Activated CD4-positive, alpha-beta memory T cell treated with anti-CD3 and anti-CD28 coated beads for 36 hours (primary cell): ENCODE measurements around the gene CDH7. TPM values are rescaled to one million over a fixed set of nuclear protein-coding genes. Genes with fewer than 3 reads are reported as not detected.

Source experiments
- CTCF ChIA-PET: fragments of 350-600 bp; sonication (Branson Sonifier 250); formaldehyde crosslinking; loops from one replicate; lab custom pipeline; 2021; ENCODE audit warnings: antibody characterized with exemption, inconsistent platforms; lab: Charles Lee
- POLR2A ChIA-PET: fragments of 350-600 bp; sonication (Branson Sonifier 250); formaldehyde crosslinking; loops from one replicate; lab custom pipeline; 2021; ENCODE audit warnings: antibody characterized with exemption; lab: Charles Lee
- DNase-seq: peaks from one replicate; pipeline ENCODE4 v3.0.0-alpha.2; 2020
- H3K27ac Mint-ChIP-seq: one replicate; pipeline ENCODE4 v1.8.0; 2021; ENCODE audit warnings: mixed read lengths
- H3K27me3 Mint-ChIP-seq: one replicate; pipeline ENCODE4 v1.8.0; 2021; ENCODE audit warnings: mixed read lengths
- H3K36me3 Mint-ChIP-seq: one replicate; pipeline ENCODE4 v1.8.0; 2021; ENCODE audit warnings: mixed read lengths
- H3K4me1 Mint-ChIP-seq: one replicate; pipeline ENCODE4 v1.8.0; 2021; ENCODE audit warnings: low read depth, mixed read lengths
- H3K4me3 Mint-ChIP-seq: one replicate; pipeline ENCODE4 v1.8.0; 2021; ENCODE audit warnings: mild to moderate bottlenecking, mixed read lengths
- H3K9me3 Mint-ChIP-seq: one replicate; pipeline ENCODE4 v1.8.0; 2021; ENCODE audit warnings: mixed read lengths
- intact Hi-C: fragments of 100-400 bp; cut with micrococcal nuclease; formaldehyde crosslinking; loops from one replicate; pipeline ENCODE4 v1.15.1; 2023
- total RNA-seq, 2 experiments: library from RNA; stranded (reverse); gene quantifications; one replicate each; pipeline ENCODE4 v1.2.3, GENCODE V29; 2021

The CDH7 gene
- total RNA-seq, 2 experiments from 2014 or later, result not detected

DNA sequence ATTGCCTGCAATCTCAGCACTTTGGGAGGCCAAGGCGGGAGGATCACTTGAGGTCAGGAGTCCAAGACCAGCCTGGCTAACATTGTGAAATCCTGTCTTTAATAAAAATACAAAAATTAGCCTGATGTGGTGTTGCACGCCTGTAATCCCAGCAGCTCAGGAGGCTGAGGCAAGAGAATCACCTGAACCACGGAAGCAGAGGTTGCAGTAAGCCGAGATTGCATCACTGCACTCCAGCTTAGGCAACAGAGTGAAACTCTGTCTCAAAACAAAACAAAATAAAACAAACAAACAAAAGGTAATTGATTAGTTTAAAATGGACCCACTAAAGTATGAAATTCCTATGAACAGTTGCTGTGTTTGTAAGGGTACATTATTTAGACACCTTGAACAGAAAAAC is 39.8 kb downstream of the CDH7 start:
- H3K36me3 Mint-ChIP-seq, result no peaks in the 10 kb centered on the region
- POLR2A ChIA-PET, result no interaction called here
- no peak overlapping the region for H3K4me3 Mint-ChIP-seq
- CTCF ChIA-PET, result no interaction called here
- no peaks in the 10 kb centered on the region for H3K27me3 Mint-ChIP-seq
- H3K27ac Mint-ChIP-seq, result no peak overlapping the region
- DNase-seq, result no peak
- peaks cover 4% of the 10 kb centered on the region for H3K9me3 Mint-ChIP-seq
- H3K4me1 Mint-ChIP-seq, result no peaks in the 10 kb centered on the region
- intact Hi-C loops, result no loop called here

DNA sequence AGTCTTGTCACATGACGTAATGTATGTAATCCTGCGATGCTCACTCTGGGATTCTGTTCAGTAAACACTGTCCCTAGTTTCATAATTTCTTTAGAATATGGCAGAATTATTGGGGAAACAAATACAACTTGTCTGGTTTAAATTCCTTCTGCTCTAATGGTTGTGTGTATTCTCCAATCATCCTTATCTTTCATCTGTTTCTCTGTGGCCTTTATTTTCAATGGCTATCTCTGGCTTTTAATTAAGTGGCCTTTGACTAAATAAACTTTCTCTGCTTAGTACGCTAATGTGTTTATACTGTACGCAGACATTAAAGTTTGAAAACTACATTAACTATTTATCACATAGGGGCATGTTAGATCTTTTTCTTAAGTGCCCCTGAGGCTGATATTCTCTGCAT is 40.9 kb downstream of the CDH7 start:
- intact Hi-C loops, result no loop called here

DNA sequence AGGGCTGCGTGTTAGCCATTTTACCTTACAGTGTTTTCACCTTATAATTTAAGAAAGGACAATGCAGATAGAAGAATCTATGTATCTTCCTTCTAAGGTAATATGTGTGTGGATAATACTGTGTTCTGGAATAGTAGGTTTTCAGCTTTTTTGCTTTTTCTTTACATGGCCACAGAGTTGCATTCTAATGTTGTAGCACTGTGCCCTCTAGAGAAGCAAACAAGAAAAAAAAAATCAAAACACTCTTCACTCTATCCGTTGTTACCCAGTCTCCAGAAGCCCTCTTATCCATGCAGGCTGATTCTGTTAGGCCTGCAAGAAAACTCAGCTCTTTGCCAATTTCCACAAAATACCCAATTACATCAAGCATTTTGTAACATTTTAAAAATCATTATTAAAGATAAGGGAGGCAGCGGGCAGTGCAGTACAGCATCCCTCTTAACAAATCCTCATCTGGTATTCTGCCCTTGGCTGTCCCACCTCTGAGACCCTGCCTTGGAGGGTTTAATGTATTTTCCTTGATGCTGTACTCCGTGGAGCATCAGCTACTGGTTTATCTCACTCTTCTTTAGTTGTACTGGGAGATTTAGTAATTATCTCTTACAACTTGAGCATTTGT is 41.8 kb downstream of the CDH7 start:
- Mint-ChIP-seq H3K9me3 (peaks cover 4% of the 10 kb centered on the region), H3K27ac (no peak overlapping the region), H3K4me3 (no peak overlapping the region), H3K27me3 (no peaks in the 10 kb centered on the region), H3K4me1 (no peaks in the 10 kb centered on the region), H3K36me3 (no peaks in the 10 kb centered on the region)
- intact Hi-C loops, result no loop called here
- ChIA-PET POLR2A (no interaction called here), CTCF (no interaction called here)
- DNase-seq, result no peak

More for the DNA sequence above, 40.9 kb downstream of the CDH7 start:
- no peak for DNase-seq
- Mint-ChIP-seq H3K4me1 (no peaks in the 10 kb centered on the region), H3K9me3 (peaks cover 4% of the 10 kb centered on the region), H3K27ac (no peak overlapping the region), H3K27me3 (no peaks in the 10 kb centered on the region), H3K36me3 (no peaks in the 10 kb centered on the region), H3K4me3 (no peak overlapping the region)
- ChIA-PET POLR2A (no interaction called here), CTCF (no interaction called here)

DNA sequence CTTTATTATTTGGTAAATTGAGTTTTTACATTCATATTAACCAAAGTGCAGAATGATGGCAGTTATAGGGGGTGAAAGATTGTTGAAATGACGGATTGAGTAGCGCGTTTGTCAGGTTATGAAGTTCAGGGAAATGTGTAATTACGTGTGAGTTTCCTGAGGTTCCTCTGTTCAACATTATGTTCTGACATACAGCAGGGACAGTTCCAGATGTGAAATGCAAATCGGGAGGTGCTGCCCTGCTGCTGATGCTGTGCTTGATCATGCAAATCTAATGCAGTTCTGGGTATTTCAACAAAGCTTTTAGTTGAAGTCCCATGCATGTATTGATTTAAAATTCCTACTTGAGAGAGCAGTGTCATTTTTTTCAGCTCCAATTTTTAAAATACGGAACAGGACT is 57.9 kb downstream of the CDH7 start:
- ChIA-PET CTCF (no interaction called here), POLR2A (no interaction called here)
- no peaks in the 10 kb centered on the region for H3K4me1 Mint-ChIP-seq
- H3K36me3 Mint-ChIP-seq, result no peaks in the 10 kb centered on the region
- H3K9me3 Mint-ChIP-seq, result no peaks in the 10 kb centered on the region
- no peak for DNase-seq
- no peak overlapping the region for H3K27ac Mint-ChIP-seq
- H3K4me3 Mint-ChIP-seq, result no peak overlapping the region
- H3K27me3 Mint-ChIP-seq, result no peaks in the 10 kb centered on the region
- intact Hi-C loops, result no loop called here

DNA sequence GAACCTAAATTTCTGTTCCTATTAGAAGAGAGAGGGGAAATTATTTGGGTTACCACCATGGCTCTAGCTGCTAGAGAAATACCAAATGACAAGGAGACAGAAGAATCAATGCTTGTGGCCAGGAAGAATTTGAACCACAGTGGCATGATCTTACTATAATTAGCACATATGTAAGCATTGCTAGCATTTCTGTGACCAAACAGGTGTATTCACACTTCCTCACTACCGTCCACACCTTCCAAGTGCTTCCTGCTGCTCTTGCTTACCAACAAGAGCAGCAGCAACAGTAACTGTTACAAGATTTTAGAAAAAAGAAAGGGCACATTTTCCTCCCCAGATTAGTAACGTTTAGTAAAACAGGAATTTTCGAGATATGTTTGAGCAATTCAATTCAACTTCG is 60.5 kb downstream of the CDH7 start:
- Mint-ChIP-seq H3K9me3 (no peaks in the 10 kb centered on the region), H3K27me3 (no peaks in the 10 kb centered on the region), H3K36me3 (no peaks in the 10 kb centered on the region), H3K4me1 (no peaks in the 10 kb centered on the region), H3K4me3 (no peak overlapping the region), H3K27ac (no peak overlapping the region)
- no peak for DNase-seq
- intact Hi-C loops, result no loop called here
- CTCF ChIA-PET, result no interaction called here
- POLR2A ChIA-PET, result no interaction called here

DNA sequence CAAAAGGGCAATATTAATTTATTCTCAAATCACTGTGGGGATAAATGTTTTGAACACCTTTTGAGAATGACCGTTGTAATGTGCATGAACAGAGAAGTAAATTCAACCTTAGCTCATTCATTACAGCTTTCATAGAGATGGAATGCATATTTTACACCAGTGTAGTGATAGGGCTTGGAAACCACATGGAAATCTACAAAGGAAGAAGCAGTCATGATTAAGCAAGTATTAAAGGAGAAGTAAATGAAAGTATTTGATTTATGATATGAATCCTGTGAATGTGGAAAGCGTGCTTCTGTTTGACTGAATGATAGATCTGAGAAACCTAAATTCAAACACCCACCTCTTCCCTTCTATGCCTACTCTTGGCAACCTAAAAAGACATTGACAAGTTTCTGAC is 64.7 kb downstream of the CDH7 start:
- Mint-ChIP-seq H3K36me3 (no peaks in the 10 kb centered on the region), H3K9me3 (peaks cover 7% of the 10 kb centered on the region), H3K27ac (no peak overlapping the region), H3K4me3 (no peak overlapping the region), H3K4me1 (no peaks in the 10 kb centered on the region), H3K27me3 (no peaks in the 10 kb centered on the region)
- intact Hi-C loops, result no loop called here
- POLR2A ChIA-PET, result no interaction called here
- CTCF ChIA-PET, result no interaction called here
- no peak for DNase-seq

DNA sequence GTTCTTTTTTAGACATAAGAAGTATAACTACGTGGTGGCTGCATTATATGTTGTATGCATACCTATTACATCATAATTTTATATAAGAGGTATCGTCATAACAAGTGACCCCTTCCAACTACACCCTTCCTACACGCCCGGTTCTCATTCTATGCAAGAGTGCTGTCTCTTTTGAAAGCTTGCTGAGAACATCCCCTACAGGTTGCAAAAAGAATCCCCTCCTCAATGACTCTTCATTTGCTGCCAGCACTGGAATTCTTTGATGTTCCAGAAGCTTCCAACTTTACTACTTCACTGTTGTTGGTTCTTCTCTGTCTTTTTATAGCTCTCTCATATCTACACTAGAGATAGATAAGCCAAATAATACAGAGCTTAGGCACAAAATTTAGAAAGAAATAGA is 66.4 kb downstream of the CDH7 start:
- POLR2A ChIA-PET, result no interaction called here

DNA sequence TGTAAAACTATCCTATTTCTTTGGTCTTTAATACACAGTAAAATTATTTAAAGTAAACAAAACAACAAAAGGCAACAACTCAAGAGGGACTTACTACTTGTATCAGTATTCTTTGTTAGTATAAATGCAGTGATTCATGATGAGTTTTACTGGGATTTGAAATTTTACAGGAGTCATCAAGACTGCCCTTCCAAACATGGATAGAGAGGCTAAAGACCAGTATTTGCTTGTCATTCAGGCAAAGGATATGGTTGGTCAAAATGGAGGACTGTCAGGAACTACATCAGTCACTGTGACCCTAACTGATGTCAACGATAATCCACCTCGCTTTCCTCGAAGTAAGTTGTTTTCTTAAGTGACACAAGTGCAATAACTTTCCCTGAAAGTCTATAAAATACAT is 71.1 kb downstream of the CDH7 start:
- Mint-ChIP-seq H3K27ac (no peak overlapping the region), H3K27me3 (no peaks in the 10 kb centered on the region), H3K9me3 (peaks cover 9% of the 10 kb centered on the region), H3K36me3 (no peaks in the 10 kb centered on the region), H3K4me1 (no peaks in the 10 kb centered on the region), H3K4me3 (no peak overlapping the region)
- intact Hi-C loops, result no loop called here
- DNase-seq, result no peak
- ChIA-PET POLR2A (no interaction called here), CTCF (no interaction called here)

More for the DNA sequence above, 66.4 kb downstream of the CDH7 start:
- no peaks in the 10 kb centered on the region for H3K27me3 Mint-ChIP-seq
- no peaks in the 10 kb centered on the region for H3K36me3 Mint-ChIP-seq
- CTCF ChIA-PET, result no interaction called here
- no peak overlapping the region for H3K27ac Mint-ChIP-seq
- H3K4me3 Mint-ChIP-seq, result no peak overlapping the region
- DNase-seq, result no peak
- intact Hi-C loops, result no loop called here
- H3K9me3 Mint-ChIP-seq, result peaks cover 9% of the 10 kb centered on the region
- no peaks in the 10 kb centered on the region for H3K4me1 Mint-ChIP-seq

DNA sequence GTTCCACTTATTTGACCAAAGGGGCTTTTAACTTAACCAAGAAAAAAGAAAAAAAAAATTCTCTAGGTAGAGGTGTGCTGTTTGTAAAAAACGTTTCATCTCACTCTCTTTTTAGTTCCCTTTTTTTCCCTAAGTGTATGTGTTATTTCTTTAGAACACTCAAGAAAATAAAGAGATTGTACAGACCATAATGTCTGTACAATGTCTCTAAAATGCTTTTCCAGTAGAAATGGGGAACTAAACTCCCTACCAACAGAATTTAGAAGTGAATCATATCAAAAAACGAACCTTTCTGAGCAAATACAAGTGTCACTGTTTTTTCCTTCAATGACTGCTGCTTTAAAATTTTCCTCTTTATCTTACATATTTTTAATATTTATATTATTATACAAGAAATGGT is 72.0 kb downstream of the CDH7 start:
- H3K4me3 Mint-ChIP-seq, result no peak overlapping the region
- H3K36me3 Mint-ChIP-seq, result no peaks in the 10 kb centered on the region
- CTCF ChIA-PET, result no interaction called here
- H3K4me1 Mint-ChIP-seq, result no peaks in the 10 kb centered on the region
- peaks cover 6% of the 10 kb centered on the region for H3K9me3 Mint-ChIP-seq
- POLR2A ChIA-PET, result no interaction called here
- intact Hi-C loops, result no loop called here
- no peak for DNase-seq
- H3K27me3 Mint-ChIP-seq, result no peaks in the 10 kb centered on the region
- no peak overlapping the region for H3K27ac Mint-ChIP-seq

DNA sequence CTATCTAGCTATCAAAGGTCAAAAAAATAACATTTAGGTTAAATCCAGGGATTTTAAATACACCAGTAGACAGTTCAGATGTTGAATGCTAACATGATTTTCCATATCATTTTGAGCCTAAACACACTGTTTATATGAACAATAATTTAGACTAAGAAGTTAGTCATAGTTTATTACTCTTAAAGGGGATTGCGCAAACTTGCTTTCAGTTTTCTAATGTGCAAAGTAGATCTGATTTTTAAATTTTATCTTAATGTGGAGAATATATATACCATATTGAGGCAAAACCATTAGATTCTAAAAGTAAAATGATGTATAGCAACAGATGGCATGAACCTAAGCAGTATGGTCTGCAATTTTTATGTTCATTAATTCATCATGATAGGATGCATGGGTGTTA is 76.6 kb downstream of the CDH7 start:
- intact Hi-C loops, result no loop called here
- H3K27me3 Mint-ChIP-seq, result no peaks in the 10 kb centered on the region
- no peak for DNase-seq
- no peak overlapping the region for H3K27ac Mint-ChIP-seq
- CTCF ChIA-PET, result no interaction called here
- H3K9me3 Mint-ChIP-seq, result no peaks in the 10 kb centered on the region
- no peaks in the 10 kb centered on the region for H3K4me1 Mint-ChIP-seq
- H3K36me3 Mint-ChIP-seq, result no peaks in the 10 kb centered on the region
- POLR2A ChIA-PET, result no interaction called here
- H3K4me3 Mint-ChIP-seq, result no peak overlapping the region

DNA sequence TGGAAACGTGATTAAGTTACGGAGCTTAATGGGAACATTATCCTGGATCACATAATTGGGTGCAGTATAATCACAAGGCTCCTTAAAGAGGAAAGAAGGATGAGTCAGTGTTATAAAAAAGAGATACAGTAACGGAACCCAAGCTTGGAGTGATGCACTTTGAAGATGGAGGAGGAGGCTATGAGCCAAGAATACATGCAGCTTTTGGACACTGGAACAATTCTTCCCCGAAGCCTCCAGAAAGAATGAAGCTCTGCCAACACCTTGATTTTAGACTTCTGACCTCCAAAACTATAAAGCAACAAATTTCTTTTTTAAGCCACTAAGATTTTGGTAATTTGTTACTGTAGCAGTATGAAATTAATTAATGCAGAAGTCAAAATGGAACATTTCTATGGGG is 85.1 kb downstream of the CDH7 start:
- Mint-ChIP-seq H3K4me3 (no peak overlapping the region), H3K9me3 (peaks cover 16% of the 10 kb centered on the region), H3K4me1 (no peaks in the 10 kb centered on the region), H3K36me3 (no peaks in the 10 kb centered on the region), H3K27me3 (no peaks in the 10 kb centered on the region), H3K27ac (no peak overlapping the region)
- POLR2A ChIA-PET, result no interaction called here
- intact Hi-C loops, result no loop called here
- CTCF ChIA-PET, result no interaction called here
- DNase-seq, result no peak

DNA sequence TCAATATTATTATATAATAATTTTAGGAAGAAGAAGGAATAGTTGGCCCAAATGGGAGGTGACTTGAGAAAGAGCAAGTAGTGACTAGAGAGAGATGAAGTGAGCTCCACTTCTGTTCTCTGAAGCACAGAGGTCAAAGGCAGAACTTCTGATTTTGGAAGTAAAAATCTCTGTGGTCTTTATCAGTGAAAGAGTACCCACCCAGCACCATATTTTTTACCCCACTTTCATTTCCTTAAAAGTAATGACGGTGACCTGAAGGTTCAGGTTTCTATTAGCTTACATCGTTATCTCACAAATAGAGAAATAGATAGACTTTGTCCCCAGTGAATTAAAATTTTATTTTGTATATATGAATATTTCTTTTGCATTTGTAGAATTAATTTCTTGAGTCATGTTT is 95.3 kb downstream of the CDH7 start:
- Mint-ChIP-seq H3K4me1 (no peaks in the 10 kb centered on the region), H3K27me3 (no peaks in the 10 kb centered on the region), H3K9me3 (no peaks in the 10 kb centered on the region), H3K36me3 (no peaks in the 10 kb centered on the region), H3K4me3 (no peak overlapping the region), H3K27ac (no peak overlapping the region)
- intact Hi-C loops, result no loop called here
- CTCF ChIA-PET, result no interaction called here
- DNase-seq, result no peak
- POLR2A ChIA-PET, result no interaction called here

DNA sequence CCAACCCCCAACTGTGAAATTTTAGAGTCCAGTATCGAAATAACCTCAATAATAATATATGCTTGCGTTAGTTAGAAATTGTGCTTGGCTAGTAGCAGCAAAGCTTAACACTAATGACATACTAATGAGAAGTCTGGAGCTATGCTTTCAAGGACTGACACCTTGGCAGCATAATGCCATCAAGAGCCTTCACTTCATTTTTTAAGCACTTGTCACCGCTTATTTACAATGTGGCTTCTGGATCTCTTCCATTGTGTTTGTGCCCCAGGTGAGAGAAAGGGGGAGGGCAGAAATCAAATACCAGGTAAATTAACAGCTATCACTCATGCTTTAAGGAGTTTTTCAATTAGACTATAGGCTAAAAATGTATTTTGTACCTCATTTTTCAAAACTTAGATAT is 101.5 kb downstream of the CDH7 start:
- intact Hi-C loops, result no loop called here
- no peaks in the 10 kb centered on the region for H3K27me3 Mint-ChIP-seq
- H3K4me3 Mint-ChIP-seq, result no peak overlapping the region
- DNase-seq, result no peak
- H3K9me3 Mint-ChIP-seq, result peaks cover 5% of the 10 kb centered on the region
- no peak overlapping the region for H3K27ac Mint-ChIP-seq
- ChIA-PET CTCF (no interaction called here), POLR2A (no interaction called here)
- no peaks in the 10 kb centered on the region for H3K4me1 Mint-ChIP-seq
- no peaks in the 10 kb centered on the region for H3K36me3 Mint-ChIP-seq
